GM12892 (cell line): Measurements from ENCODE around the gene MTIF2.

Source experiments
- POLR2A ChIP-seq: IDR thresholded peaks from 2 replicates; pipeline ENCODE4 v1.6.1; 2011; ENCODE audit warnings: low read depth, low read length, control low read depth
- POLR2AphosphoS5 ChIP-seq: IDR thresholded peaks from 2 replicates; pipeline ENCODE4 v1.6.1; 2011; ENCODE audit warnings: low read depth, low read length, control low read depth
- TAF1 ChIP-seq: IDR thresholded peaks from 2 replicates; pipeline ENCODE4 v1.6.1; 2011; ENCODE audit warnings: low read depth, mild to moderate bottlenecking, control low read depth, low read length, borderline replicate concordance

GRCh38 chr2:55233658-55233940 lies 35.4 kb downstream of the MTIF2 start:
- no peak for TF ChIP-seq POLR2A
- no peak for TF ChIP-seq TAF1
- no peak for TF ChIP-seq POLR2AphosphoS5
